Measurements from ENCODE around the gene PPM1D. TPM values are rescaled to one million over a fixed set of nuclear protein-coding genes. Genes with fewer than 3 reads are reported as not detected.

Gene PPM1D
- total and polyA plus RNA-seq, 2 of the 13 experiments (the other 11 are each of a cell fraction or from before 2014, with no cell fraction given): 8.0 to 26.2 TPM

DNA sequence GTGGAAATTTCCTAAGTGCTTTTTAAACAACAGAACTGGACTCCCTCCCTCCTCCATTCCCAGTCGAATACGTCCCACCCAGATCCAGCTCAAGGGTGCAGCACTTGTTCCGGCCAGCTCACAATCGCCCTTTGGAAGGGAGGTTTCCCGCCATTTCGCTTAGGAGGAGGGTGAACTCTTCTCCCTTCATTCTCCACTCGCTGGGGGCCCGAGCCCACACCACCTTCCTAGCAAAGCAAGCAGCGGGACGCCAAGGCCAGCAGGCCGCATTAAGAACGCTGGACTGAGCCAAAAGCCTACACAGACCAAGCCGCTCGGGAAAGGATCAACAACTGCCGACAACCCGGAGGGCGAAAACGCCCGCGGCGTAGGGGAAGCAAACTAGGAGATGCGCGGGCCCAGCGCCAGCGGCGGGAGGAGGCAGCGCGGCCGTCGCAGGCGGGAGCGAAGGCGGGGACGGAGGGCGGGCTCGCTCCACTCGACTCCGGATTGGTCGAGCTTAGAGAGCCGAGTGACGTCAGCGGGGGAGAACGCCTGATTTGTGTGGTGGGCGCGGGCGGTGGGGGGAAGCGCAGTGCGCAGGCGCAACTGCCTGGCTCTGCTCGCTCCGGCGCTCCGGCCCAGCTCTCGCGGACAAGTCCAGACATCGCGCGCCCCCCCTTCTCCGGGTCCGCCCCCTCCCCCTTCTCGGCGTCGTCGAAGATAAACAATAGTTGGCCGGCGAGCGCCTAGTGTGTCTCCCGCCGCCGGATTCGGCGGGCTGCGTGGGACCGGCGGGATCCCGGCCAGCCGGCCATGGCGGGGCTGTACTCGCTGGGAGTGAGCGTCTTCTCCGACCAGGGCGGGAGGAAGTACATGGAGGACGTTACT is at the start of gene PPM1D (continued):
- TF ChIP-seq, protein P1, sequence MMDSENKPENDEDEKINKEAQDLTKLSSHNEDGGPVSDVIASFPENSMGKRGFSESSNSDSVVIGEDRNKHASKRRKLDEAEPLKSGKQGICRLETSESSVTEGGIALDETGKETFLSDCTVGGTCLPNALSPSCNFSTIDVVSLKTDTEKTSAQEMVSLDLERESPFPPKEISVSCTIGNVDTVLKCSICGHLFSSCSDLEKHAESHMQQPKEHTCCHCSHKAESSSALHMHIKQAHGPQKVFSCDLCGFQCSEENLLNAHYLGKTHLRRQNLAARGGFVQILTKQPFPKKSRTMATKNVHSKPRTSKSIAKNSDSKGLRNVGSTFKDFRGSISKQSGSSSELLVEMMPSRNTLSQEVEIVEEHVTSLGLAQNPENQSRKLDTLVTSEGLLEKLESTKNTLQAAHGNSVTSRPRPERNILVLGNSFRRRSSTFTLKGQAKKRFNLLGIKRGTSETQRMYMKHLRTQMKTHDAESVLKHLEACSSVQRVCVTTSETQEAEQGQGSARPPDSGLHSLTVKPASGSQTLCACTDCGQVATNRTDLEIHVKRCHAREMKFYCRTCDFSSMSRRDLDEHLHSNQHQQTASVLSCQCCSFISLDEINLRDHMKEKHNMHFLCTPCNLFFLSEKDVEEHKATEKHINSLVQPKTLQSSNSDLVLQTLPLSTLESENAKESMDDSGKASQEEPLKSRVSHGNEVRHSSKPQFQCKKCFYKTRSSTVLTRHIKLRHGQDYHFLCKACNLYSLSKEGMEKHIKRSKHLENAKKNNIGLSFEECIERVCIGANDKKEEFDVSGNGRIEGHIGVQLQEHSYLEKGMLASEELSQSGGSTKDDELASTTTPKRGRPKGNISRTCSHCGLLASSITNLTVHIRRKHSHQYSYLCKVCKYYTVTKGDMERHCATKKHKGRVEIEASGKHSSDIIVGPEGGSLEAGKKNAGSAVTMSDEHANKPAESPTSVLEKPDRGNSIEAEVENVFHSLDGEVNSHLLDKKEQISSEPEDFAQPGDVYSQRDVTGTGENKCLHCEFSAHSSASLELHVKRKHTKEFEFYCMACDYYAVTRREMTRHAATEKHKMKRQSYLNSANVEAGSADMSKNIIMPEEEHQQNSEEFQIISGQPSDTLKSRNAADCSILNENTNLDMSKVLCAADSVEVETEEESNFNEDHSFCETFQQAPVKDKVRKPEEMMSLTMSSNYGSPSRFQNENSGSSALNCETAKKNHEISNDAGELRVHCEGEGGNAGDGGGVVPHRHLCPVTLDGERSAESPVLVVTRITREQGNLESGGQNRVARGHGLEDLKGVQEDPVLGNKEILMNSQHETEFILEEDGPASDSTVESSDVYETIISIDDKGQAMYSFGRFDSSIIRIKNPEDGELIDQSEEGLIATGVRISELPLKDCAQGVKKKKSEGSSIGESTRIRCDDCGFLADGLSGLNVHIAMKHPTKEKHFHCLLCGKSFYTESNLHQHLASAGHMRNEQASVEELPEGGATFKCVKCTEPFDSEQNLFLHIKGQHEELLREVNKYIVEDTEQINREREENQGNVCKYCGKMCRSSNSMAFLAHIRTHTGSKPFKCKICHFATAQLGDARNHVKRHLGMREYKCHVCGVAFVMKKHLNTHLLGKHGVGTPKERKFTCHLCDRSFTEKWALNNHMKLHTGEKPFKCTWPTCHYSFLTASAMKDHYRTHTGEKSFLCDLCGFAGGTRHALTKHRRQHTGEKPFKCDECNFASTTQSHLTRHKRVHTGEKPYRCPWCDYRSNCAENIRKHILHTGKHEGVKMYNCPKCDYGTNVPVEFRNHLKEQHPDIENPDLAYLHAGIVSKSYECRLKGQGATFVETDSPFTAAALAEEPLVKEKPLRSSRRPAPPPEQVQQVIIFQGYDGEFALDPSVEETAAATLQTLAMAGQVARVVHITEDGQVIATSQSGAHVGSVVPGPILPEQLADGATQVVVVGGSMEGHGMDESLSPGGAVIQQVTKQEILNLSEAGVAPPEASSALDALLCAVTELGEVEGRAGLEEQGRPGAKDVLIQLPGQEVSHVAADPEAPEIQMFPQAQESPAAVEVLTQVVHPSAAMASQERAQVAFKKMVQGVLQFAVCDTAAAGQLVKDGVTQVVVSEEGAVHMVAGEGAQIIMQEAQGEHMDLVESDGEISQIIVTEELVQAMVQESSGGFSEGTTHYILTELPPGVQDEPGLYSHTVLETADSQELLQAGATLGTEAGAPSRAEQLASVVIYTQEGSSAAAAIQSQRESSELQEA (CRISPR knock-in tag; IDR thresholded peaks at IDR 0.05; ENCODE audit: not compliant biosample characterization): peak; percentile 39
- peak; percentile 81 for TF ChIP-seq U2AF1 (optimal IDR thresholded peaks at IDR 0.05; ENCODE audit: low read depth, low read length)
- TF ChIP-seq, protein P2, sequence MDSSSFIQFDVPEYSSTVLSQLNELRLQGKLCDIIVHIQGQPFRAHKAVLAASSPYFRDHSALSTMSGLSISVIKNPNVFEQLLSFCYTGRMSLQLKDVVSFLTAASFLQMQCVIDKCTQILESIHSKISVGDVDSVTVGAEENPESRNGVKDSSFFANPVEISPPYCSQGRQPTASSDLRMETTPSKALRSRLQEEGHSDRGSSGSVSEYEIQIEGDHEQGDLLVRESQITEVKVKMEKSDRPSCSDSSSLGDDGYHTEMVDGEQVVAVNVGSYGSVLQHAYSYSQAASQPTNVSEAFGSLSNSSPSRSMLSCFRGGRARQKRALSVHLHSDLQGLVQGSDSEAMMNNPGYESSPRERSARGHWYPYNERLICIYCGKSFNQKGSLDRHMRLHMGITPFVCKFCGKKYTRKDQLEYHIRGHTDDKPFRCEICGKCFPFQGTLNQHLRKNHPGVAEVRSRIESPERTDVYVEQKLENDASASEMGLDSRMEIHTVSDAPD (CRISPR knock-in tag; IDR thresholded peaks at IDR 0.05): 0 out of 2 replicates have a peak, but pooled peaks have one; percentile 35
- TF ChIP-seq ZNF607 (CRISPR knock-in tag; IDR thresholded peaks at IDR 0.05; ENCODE audit: borderline replicate concordance): peak; percentile 88
- TF ChIP-seq, protein P3, sequence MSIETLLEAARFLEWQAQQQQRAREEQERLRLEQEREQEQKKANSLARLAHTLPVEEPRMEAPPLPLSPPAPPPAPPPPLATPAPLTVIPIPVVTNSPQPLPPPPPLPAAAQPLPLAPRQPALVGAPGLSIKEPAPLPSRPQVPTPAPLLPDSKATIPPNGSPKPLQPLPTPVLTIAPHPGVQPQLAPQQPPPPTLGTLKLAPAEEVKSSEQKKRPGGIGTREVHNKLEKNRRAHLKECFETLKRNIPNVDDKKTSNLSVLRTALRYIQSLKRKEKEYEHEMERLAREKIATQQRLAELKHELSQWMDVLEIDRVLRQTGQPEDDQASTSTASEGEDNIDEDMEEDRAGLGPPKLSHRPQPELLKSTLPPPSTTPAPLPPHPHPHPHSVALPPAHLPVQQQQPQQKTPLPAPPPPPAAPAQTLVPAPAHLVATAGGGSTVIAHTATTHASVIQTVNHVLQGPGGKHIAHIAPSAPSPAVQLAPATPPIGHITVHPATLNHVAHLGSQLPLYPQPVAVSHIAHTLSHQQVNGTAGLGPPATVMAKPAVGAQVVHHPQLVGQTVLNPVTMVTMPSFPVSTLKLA (IDR thresholded peaks at IDR 0.05): peak; percentile 49
- peak; percentile 72 for TF ChIP-seq SKI (IDR thresholded peaks at IDR 0.05; ENCODE audit: partially characterized antibody)
- peak; percentile 44 for TF ChIP-seq HNRNPH1 (optimal IDR thresholded peaks at IDR 0.05; ENCODE audit: low read depth, low read length)
- TF ChIP-seq SCMH1 (CRISPR knock-in tag; IDR thresholded peaks at IDR 0.05; ENCODE audit: borderline replicate concordance): no peak
- TF ChIP-seq ZNF460 (CRISPR knock-in tag; IDR thresholded peaks at IDR 0.05; ENCODE audit: borderline replicate concordance): no peak; the same call in 1 of the 2 replicates
- 0 out of 2 replicates have a peak, but pooled peaks have one; percentile 94 for TF ChIP-seq AKAP8 (CRISPR knock-in tag; IDR thresholded peaks at IDR 0.05)
- TF ChIP-seq ZBTB20 (CRISPR knock-in tag; IDR thresholded peaks at IDR 0.05; ENCODE audit: borderline replicate concordance, low read depth): peak; percentile 90; the same call in 1 of the 2 replicates
- peak; percentile 65; the same call in 1 of the 2 replicates for TF ChIP-seq ZNF891 (CRISPR knock-in tag; IDR thresholded peaks at IDR 0.05)
- peak; percentile 99 for TF ChIP-seq ZNF136 (CRISPR knock-in tag; IDR thresholded peaks at IDR 0.05; ENCODE audit: low read depth)
- TF ChIP-seq TBX3 (IDR thresholded peaks at IDR 0.05; ENCODE audit: borderline replicate concordance): no peak; the same call in 1 of the 2 replicates
- peak; percentile 75; the same call in 1 of the 2 replicates for TF ChIP-seq MTF1 (CRISPR knock-in tag; IDR thresholded peaks at IDR 0.05)
- peak; percentile 35 for TF ChIP-seq NCOA2 (CRISPR knock-in tag; IDR thresholded peaks at IDR 0.05)
- peak; percentile 6; the same call in 1 of the 2 replicates for TF ChIP-seq ZNF644 (CRISPR knock-in tag; IDR thresholded peaks at IDR 0.05; ENCODE audit: low read depth)
- no peak for TF ChIP-seq MTF2 (CRISPR knock-in tag; IDR thresholded peaks at IDR 0.05; ENCODE audit: borderline replicate concordance)

Data from HepG2 (cell line).